GM12873 (cell line): ENCODE measurements around the gene RNF181.

Source experiments
- CTCF ChIP-seq: IDR thresholded peaks from 2 replicates; pipeline ENCODE4 v1.5.1; 2012; ENCODE audit warnings: low read depth, mild to moderate bottlenecking, moderate library complexity, low read length, control low read depth; ENCODE audit not compliant: insufficient read depth; ENCODE audit errors: missing control alignments

The RNF181 gene

GRCh38 chr2:85591563-85591962 is 4.0 kb upstream of the RNF181 start:
- no peak for TF ChIP-seq CTCF

- TF ChIP-seq CTCF = no peak
These were observed 2.5 kb upstream of the RNF181 start for GRCh38 chr2:85593023-85593422.

GRCh38 chr2:85594715-85595300 is 737 bp upstream of the RNF181 start:
- no peak for TF ChIP-seq CTCF

- no peak for TF ChIP-seq CTCF
These were observed 435 bp downstream of the RNF181 start for GRCh38 chr2:85596026-85596333.

GRCh38 chr2:85596486-85597143 is 1.1 kb downstream of the RNF181 start:
- no peak for TF ChIP-seq CTCF

- TF ChIP-seq CTCF = no peak
These were observed 1.7 kb downstream of the RNF181 start for GRCh38 chr2:85597241-85597640.

- TF ChIP-seq CTCF = no peak
These were observed 3.2 kb downstream of the RNF181 start for GRCh38 chr2:85598594-85599340.
